Esophagus squamous epithelium (tissue), 4 donors: ENCODE results near the gene BIVM.

Experiments
- POLR2A ChIP-seq, 4 donors: fragments of 450-650 bp; IDR thresholded peaks; one replicate each; pipeline ENCODE4 v1.6.1; 2017; ENCODE audit warnings: antibody characterized with exemption in 4 of 4, mild to moderate bottlenecking in 4 of 4, moderate library complexity in 3 of 4
- TF ChIP-seq, protein P1 (sequence below), 6 experiments: fragments of 450-650 bp in 4 of 6; fragments of 200-600 bp in 2 of 6; sonication (generic) in 2 of 6; IDR thresholded peaks; one replicate each; pipeline ENCODE4 v1.5.1; 2016 to 2019; ENCODE audit warnings: antibody characterized with exemption in 6 of 6, mild to moderate bottlenecking in 4 of 6, moderate library complexity in 4 of 6

DNA sequence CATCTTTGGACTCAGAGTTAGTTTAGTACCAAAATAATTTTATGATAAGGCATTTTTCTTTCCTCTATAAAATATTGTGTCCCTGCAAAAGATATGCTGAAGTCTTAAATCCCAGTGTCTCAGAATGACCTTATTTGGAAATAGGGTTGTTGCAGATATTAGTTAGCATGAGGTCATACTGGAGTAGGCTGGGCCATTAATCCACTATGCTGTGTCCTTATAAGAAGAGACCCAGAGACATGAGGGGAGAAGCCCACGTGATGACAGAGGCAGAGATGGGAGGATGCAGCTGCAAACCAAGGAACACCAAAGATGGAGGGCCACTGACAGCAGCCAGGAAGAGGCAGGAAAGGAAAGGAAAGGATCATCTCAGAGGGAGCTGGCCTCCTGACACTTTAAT is 6.5 kb upstream of the BIVM start:
- TF ChIP-seq POLR2A (IDR thresholded peaks at IDR 0.05): no peak
- TF ChIP-seq, protein P1, sequence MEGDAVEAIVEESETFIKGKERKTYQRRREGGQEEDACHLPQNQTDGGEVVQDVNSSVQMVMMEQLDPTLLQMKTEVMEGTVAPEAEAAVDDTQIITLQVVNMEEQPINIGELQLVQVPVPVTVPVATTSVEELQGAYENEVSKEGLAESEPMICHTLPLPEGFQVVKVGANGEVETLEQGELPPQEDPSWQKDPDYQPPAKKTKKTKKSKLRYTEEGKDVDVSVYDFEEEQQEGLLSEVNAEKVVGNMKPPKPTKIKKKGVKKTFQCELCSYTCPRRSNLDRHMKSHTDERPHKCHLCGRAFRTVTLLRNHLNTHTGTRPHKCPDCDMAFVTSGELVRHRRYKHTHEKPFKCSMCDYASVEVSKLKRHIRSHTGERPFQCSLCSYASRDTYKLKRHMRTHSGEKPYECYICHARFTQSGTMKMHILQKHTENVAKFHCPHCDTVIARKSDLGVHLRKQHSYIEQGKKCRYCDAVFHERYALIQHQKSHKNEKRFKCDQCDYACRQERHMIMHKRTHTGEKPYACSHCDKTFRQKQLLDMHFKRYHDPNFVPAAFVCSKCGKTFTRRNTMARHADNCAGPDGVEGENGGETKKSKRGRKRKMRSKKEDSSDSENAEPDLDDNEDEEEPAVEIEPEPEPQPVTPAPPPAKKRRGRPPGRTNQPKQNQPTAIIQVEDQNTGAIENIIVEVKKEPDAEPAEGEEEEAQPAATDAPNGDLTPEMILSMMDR (IDR thresholded peaks at IDR 0.05): no peak
